Ishikawa (cell line): Measurements from ENCODE around the gene OPCML.

Experiments used
- CEBPB ChIP-seq: IDR thresholded peaks from 2 replicates; pipeline ENCODE4 v1.6.1; 2012
- CREB1 ChIP-seq: IDR thresholded peaks from 2 replicates; pipeline ENCODE4 v1.6.1; 2012; ENCODE audit warnings: low read depth
- EGR1 ChIP-seq: IDR thresholded peaks from 2 replicates; pipeline ENCODE4 v1.6.1; 2012
- EP300 ChIP-seq: IDR thresholded peaks from 2 replicates; pipeline ENCODE4 v1.6.1; 2012; ENCODE audit warnings: borderline replicate concordance
- FOXM1 ChIP-seq: IDR thresholded peaks from 2 replicates; pipeline ENCODE4 v1.6.1; 2012; ENCODE audit warnings: low read depth, borderline replicate concordance
- MAX ChIP-seq: IDR thresholded peaks from 2 replicates; pipeline ENCODE4 v1.6.1; 2012
- NFIC ChIP-seq: IDR thresholded peaks from 2 replicates; pipeline ENCODE4 v1.6.1; 2012
- RAD21 ChIP-seq: IDR thresholded peaks from 2 replicates; pipeline ENCODE4 v1.6.1; 2012; ENCODE audit warnings: low read depth
- TAF1 ChIP-seq: IDR thresholded peaks from 2 replicates; pipeline ENCODE4 v1.6.1; 2012; ENCODE audit warnings: low read depth, mild to moderate bottlenecking
- TCF12 ChIP-seq: IDR thresholded peaks from 2 replicates; pipeline ENCODE4 v1.6.1; 2012; ENCODE audit warnings: low read depth
- TEAD4 ChIP-seq: IDR thresholded peaks from 2 replicates; pipeline ENCODE4 v1.6.1; 2012
- YY1 ChIP-seq: IDR thresholded peaks from 2 replicates; pipeline ENCODE4 v1.6.1; 2012; ENCODE audit warnings: low read depth
- ZBTB7A ChIP-seq: IDR thresholded peaks from 2 replicates; pipeline ENCODE4 v1.6.1; 2012; ENCODE audit warnings: low read depth
- TF ChIP-seq, protein P1 (sequence below): IDR thresholded peaks from 2 replicates; pipeline ENCODE4 v1.6.1; 2012; ENCODE audit warnings: low read depth, mild to moderate bottlenecking
- TF ChIP-seq, protein P2 (sequence below): IDR thresholded peaks from 2 replicates; pipeline ENCODE4 v1.6.1; 2012

OPCML gene

DNA sequence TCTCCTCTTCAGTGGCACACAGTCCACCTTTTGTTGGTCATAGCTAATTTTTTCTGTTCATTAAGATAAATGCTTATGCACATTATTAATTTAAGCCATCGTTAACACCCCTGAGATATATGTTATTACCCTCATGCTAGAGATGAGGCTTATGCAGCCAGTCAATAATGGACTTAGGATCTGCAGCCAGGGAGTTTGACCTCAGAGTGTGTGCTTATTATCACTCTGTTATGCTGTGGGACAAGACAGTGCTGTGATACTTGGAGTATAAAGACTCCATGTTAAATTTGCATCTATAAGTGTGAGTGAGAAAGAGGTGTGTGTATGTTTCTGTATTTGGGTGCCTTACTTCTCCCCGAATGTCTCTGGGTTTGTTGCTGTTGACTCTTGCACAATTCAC, 969.3 kb downstream of the OPCML start:
- TF ChIP-seq, protein P1, sequence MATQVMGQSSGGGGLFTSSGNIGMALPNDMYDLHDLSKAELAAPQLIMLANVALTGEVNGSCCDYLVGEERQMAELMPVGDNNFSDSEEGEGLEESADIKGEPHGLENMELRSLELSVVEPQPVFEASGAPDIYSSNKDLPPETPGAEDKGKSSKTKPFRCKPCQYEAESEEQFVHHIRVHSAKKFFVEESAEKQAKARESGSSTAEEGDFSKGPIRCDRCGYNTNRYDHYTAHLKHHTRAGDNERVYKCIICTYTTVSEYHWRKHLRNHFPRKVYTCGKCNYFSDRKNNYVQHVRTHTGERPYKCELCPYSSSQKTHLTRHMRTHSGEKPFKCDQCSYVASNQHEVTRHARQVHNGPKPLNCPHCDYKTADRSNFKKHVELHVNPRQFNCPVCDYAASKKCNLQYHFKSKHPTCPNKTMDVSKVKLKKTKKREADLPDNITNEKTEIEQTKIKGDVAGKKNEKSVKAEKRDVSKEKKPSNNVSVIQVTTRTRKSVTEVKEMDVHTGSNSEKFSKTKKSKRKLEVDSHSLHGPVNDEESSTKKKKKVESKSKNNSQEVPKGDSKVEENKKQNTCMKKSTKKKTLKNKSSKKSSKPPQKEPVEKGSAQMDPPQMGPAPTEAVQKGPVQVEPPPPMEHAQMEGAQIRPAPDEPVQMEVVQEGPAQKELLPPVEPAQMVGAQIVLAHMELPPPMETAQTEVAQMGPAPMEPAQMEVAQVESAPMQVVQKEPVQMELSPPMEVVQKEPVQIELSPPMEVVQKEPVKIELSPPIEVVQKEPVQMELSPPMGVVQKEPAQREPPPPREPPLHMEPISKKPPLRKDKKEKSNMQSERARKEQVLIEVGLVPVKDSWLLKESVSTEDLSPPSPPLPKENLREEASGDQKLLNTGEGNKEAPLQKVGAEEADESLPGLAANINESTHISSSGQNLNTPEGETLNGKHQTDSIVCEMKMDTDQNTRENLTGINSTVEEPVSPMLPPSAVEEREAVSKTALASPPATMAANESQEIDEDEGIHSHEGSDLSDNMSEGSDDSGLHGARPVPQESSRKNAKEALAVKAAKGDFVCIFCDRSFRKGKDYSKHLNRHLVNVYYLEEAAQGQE, result no peak
- no peak for TF ChIP-seq TAF1
- TF ChIP-seq EGR1, result no peak
- TF ChIP-seq CEBPB, result no peak
- TF ChIP-seq TCF12, result no peak
- TF ChIP-seq RAD21, result no peak
- TF ChIP-seq TEAD4, result no peak
- TF ChIP-seq FOXM1, result no peak
- TF ChIP-seq, protein P2, sequence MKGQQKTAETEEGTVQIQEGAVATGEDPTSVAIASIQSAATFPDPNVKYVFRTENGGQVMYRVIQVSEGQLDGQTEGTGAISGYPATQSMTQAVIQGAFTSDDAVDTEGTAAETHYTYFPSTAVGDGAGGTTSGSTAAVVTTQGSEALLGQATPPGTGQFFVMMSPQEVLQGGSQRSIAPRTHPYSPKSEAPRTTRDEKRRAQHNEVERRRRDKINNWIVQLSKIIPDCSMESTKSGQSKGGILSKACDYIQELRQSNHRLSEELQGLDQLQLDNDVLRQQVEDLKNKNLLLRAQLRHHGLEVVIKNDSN, result no peak
- no peak for TF ChIP-seq YY1
- TF ChIP-seq NFIC, result no peak
- TF ChIP-seq CREB1, result no peak
- no peak for TF ChIP-seq MAX
- TF ChIP-seq ZBTB7A, result no peak
- TF ChIP-seq EP300, result no peak

GRCh38 chr11:132561937-132562336, 970.4 kb downstream of the OPCML start:
- TF ChIP-seq FOXM1 (no peak), MAX (no peak), ZBTB7A (no peak), CREB1 (no peak), EGR1 (no peak), NFIC (no peak), TCF12 (no peak), YY1 (no peak), CEBPB (no peak), EP300 (no peak), RAD21 (no peak)
- TF ChIP-seq, protein P1, result no peak
- TF ChIP-seq, protein P2, result no peak

- no peak for TF ChIP-seq TEAD4
- TF ChIP-seq TCF12, result no peak
- TF ChIP-seq ZBTB7A, result no peak
- TF ChIP-seq RAD21, result no peak
- no peak for TF ChIP-seq MAX
- TF ChIP-seq, protein P2, result no peak
- no peak for TF ChIP-seq FOXM1
- no peak for TF ChIP-seq TAF1
- no peak for TF ChIP-seq CREB1
- no peak for TF ChIP-seq CEBPB
Observed at GRCh38 chr11:132559331-132560036, 972.8 kb downstream of the OPCML start.

DNA sequence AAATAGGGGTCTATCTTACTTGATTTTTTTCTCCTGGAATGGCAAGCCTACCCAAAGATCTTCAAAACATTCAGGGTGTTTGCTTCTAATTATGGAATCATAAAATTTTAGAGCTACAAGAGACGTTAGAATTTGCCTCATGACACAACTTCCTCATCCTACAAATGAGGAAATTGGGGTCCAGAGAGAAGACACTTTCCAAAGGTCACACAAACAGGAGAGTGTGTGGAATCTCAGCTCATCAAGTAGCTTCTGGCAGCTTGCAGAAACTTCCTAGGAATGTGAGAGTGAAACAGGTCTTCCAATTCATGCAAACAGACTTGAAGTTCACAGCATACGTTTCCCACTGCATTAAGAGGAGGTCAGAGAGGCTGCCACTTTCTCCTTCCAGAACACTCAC, 976.0 kb downstream of the OPCML start:
- TF ChIP-seq TCF12, result no peak
- no peak for TF ChIP-seq CREB1

DNA sequence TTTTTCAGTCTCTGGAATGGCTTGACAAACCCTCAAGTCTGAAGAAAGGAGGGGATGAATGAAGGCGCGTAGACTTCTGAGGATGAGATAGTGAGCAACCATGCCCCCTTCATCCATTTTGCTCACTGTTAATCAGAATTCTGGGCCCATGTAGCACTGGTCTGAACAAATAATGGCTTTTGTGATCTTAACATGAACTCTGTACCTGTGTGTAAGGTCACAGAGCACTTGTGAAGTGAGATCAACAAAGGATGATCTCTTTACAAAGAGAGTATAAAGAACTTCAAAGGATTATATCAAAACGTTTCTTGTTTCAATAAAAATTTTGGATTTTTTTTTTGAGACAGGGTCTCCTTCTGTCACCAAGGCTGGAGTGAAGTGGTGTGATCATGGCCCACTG, 976.7 kb downstream of the OPCML start:
- TF ChIP-seq YY1 (no peak), TAF1 (no peak), ZBTB7A (no peak), RAD21 (no peak), CREB1 (no peak), EP300 (no peak), MAX (no peak), TEAD4 (no peak), NFIC (no peak), TCF12 (no peak), EGR1 (no peak)
- TF ChIP-seq, protein P1, result no peak
- TF ChIP-seq, protein P2, result no peak
